HG02852 (cell line): Measurements from ENCODE around the gene MAPK1IP1L.
A peak's percentile ranks its signal among the peaks of the same experiment; 100 is the strongest.
"Not testable (repeated sequence)": the region's sequence is repeated elsewhere in the genome, so short reads cannot be mapped to it uniquely, and the experiment has no call there.

Source experiments
- ATAC-seq: cut with Tn5 transposase; IDR thresholded peaks from one replicate; pipeline ENCODE4 v1.9.1; 2021; ENCODE audit warnings: mild to moderate bottlenecking, moderate library complexity; ENCODE audit not compliant: unreplicated experiment

MAPK1IP1L gene

GRCh38 chr14:55053500-55053899 lies 2.1 kb downstream of the MAPK1IP1L start:
- no peak for ATAC-seq

GRCh38 chr14:55054098-55054497 lies 2.7 kb downstream of the MAPK1IP1L start:
- no peak for ATAC-seq

GRCh38 chr14:55057919-55058318 lies 6.5 kb downstream of the MAPK1IP1L start:
- ATAC-seq: no peak

GRCh38 chr14:55059333-55059732 lies 7.9 kb downstream of the MAPK1IP1L start:
- ATAC-seq: no peak

GRCh38 chr14:55062517-55063351 lies 11.3 kb downstream of the MAPK1IP1L start:
- ATAC-seq: no peak

- ATAC-seq: not testable (repeated sequence)
Observed at GRCh38 chr14:55064896-55065295, 13.4 kb downstream of the MAPK1IP1L start.

GRCh38 chr14:55065411-55065810 lies 14.0 kb downstream of the MAPK1IP1L start:
- no peak for ATAC-seq

GRCh38 chr14:55066223-55066622 lies 14.8 kb downstream of the MAPK1IP1L start:
- ATAC-seq: no peak

- no peak for ATAC-seq
Observed at GRCh38 chr14:55070981-55071411, 19.5 kb downstream of the MAPK1IP1L start.

- ATAC-seq: peak; percentile 36
Observed at GRCh38 chr14:55071870-55072640, 20.6 kb downstream of the MAPK1IP1L start.

- ATAC-seq: no peak
Observed at GRCh38 chr14:55073856-55074255, 22.4 kb downstream of the MAPK1IP1L start.

GRCh38 chr14:55074662-55075061 lies 23.2 kb downstream of the MAPK1IP1L start:
- ATAC-seq: peak; percentile 47

- peak; percentile 31 for ATAC-seq
Observed at GRCh38 chr14:55075628-55076175, 24.3 kb downstream of the MAPK1IP1L start.

- no peak for ATAC-seq
Observed at GRCh38 chr14:55077170-55078151, 26.0 kb downstream of the MAPK1IP1L start.

- not testable (repeated sequence) for ATAC-seq
Observed at GRCh38 chr14:55079961-55080360, 28.5 kb downstream of the MAPK1IP1L start.

GRCh38 chr14:55084401-55085059 lies 33.1 kb downstream of the MAPK1IP1L start:
- ATAC-seq: no peak

- ATAC-seq: no peak
Observed at GRCh38 chr14:55085060-55085660, 33.7 kb downstream of the MAPK1IP1L start.

GRCh38 chr14:55086938-55087337 lies 35.5 kb downstream of the MAPK1IP1L start:
- no peak for ATAC-seq

GRCh38 chr14:55088356-55088755 lies 36.9 kb downstream of the MAPK1IP1L start:
- no peak for ATAC-seq
